GM21367 (cell line): ENCODE results near the gene CYB5R4.

Experiments
- ATAC-seq: cut with Tn5 transposase; IDR thresholded peaks from one replicate; pipeline ENCODE4 v1.9.1; 2021; ENCODE audit not compliant: unreplicated experiment

Gene CYB5R4

DNA sequence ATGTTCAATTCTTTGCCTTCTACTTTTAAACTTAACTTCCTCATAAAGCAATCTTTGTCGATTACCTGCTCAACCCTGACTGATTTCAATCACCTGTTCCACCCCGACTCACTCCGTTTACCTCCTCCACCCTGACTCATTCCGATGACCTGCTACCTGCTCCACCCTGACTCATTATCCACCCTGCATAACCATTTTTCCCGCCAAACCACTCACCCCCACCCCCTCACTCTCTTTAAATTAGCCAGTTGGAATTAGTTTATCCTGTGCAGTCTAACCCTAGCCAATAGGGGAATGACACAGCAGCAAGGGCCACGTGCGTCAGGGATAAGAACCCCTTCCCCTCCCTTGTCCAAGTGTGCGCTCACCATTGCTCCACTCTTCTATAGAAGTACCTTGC lies 117.4 kb downstream of the CYB5R4 start:
- no peak for ATAC-seq

DNA sequence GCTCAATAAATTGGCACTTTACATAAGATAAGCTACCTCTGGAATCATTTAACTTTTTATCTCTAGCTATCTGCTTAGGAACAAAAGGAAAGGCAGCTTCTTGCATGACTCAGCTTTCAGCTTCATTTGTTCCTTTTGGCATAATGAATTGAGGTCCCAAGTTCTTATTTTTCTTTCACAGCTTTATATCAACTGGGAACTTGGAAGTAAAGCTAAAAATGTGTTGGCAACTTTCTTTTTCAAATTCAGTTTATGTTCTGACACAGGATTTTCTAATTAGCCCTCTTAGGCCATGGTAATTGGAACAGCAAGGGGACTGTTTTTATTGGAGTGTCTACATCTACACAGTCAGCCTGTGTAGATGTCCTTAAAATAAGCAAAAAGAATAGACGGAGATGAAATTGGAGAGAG lies 118.8 kb downstream of the CYB5R4 start:
- no peak for ATAC-seq

GRCh38 chr6:83978997-83979396 lies 119.5 kb downstream of the CYB5R4 start:
- ATAC-seq = no peak

DNA sequence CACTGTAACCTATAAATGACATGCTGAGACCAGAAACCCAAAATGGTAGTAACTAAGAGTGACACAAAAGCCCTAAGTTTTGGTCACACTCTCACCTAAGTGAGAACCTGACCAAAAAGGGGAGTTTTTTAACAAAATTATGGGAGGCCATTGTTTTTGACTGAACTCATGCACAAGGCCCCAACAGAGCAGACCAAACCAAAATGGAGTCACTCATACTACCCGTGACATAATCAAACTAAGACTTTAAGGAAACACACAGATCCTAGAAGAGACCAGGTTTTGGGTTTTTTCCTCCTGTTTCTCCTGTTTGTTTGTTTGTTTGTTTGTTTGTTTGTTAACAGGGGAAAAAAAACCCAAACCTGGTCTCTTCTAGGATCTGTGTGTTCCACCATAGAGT lies 124.9 kb downstream of the CYB5R4 start:
- no peak for ATAC-seq

DNA sequence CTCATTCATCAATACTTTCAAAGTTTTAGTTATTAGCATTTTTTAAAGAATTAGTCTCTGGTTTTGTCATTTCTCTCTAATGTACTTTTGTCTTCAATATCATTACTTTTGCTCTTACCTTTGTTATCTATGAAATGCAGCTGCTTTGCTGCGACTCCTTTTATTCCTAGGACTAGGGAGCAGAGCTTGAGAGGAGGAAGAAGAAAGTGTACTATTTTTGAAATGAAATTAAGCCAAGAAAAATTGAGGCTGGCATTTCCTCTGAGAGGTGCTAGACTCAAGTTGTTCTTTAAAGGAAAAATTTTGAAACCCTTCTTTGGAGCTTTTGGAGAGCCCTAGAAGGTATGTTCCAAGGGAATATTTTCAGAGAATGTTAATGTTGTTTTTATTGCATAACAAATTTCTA lies 125.8 kb downstream of the CYB5R4 start:
- ATAC-seq = no peak

DNA sequence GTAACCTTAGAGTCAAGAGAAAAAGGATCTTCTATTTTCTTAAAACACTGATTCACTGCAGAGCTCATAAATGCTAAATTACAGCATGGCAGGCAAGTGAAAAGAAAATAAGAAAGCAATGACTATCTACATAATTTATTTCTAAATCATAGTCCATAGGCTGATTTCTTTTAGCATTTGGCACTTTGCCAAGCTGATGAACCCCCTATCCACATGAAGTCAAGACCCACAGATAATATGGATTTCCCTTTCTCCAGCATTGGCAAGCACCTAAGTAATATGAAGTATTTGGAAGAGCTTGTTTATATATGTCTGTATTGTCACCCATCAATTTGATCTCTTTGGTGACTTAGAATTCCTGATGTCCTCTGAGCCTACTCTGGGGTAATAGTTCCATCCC lies 126.2 kb downstream of the CYB5R4 start:
- no peak for ATAC-seq

DNA sequence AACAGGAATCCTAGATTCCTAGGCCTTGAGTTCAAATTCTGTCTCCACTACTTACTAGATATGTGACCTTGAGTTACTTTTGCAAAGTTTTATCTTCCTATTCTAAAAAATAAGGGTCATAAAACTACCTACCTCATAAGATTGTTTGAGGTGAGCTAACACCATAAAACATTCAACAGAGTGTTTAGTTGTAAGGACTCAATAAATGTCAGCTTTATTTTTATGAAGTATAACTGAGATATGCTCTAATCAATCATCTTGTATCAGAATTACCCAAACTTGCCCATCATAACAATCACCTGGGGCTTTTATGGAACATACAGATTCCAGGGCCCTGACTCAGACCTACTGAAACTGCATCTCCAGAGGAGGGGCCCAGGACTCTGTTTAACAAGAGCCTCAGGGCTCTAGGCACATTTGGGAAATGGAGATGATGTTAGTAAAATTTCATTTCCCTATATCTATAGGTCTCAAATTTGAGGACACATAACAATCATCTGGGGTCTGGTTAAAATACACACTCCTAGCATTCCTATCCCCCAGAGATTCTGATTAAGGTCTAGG lies 138.6 kb downstream of the CYB5R4 start:
- ATAC-seq = no peak

- no peak for ATAC-seq
Observed at GRCh38 chr6:84001119-84001518, 141.6 kb downstream of the CYB5R4 start.

DNA sequence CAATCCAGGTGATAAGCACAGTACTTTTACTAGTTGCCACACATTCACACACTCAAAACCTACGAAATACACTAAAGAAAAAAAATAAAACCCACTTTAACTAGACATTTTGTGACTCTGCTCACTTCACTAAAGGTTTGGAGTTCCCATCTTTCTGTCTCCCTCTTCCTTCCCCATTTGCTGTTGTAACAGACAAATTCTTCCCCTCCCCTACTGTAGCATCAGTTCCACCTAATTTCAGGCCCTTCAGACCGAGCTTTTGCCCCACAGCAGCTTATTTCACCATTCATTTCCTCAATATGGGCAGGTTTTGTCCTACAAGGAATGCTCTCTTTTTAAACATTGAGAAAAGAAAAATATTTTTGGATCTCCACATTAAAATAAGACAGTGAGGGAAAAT lies 142.7 kb downstream of the CYB5R4 start:
- ATAC-seq = no peak

DNA sequence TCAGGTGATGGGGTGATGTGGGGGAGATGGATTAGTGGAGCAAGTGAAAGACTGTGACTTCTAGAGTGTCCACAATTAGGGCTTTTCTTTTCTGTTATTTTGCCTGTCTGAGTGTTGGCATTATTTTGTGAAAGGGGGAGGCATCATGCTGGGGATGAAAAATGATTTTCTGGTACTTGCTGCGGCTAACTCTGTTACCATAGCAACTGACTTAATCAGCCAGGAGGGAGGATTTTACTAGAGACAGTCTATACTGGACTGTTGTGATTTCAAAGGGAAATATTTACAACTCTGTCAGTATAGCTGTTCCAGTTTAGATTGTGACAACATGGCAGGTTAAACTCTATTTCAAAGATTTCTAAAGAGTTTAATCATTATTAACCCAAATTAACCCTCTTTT lies 143.6 kb downstream of the CYB5R4 start:
- no peak for ATAC-seq

- no peak for ATAC-seq
Observed at GRCh38 chr6:84003654-84004053, 144.2 kb downstream of the CYB5R4 start.

DNA sequence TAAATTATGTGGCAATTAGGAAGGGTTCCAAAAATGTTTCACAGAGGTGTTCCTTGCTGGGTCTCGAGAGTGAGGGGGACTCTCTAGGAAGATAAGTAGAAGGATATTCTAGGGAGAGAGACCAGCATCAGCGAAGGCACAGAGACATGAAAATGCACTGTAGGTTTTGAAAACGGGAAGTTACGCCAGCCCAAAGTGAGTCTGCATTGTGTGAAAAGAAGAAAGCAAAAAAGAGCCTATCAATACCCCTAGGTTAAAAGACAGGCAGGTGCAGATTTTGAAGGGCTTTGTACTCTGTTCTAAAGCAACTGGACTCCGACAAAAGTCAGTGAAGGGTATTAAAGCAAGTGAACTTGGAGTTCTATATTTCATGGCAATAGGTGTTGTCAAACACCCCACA lies 148.4 kb downstream of the CYB5R4 start:
- no peak for ATAC-seq

DNA sequence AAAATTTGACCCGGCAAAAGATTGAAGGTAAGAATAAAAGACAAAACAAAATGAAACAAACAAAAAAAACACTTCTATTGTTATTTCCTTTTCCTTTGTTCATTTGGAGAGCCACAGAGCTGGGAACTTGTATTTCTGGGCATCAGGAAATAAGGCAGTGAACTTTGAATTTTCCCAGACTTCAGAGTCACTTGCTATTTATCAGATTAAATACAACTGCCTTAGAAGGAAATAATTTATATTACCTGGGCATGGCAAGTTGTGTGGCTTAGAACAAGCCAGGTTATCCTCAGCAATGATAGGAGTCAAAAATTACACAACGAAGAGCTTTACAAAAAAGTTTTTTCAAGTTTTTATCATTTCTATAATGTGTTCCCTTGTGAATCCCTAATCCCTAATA lies 153.9 kb downstream of the CYB5R4 start:
- ATAC-seq = no peak

DNA sequence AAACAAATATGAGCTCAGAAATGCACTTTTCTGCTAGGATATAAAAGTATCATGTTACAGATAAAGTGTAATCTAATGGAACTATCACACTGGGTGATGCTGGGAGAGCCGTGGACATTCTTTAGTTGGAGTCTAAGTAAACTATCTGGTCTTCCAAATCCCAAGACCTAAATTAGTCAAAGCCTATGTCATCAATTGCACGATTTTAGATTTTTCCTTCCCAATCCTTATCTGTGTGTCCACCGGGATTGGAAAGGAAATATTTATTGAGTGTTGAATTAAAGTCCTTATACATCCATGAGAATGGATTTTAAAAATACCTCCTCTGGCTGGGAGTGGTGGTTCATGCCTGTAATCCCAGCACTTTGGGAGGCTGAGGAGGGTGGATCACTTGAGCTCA lies 154.4 kb downstream of the CYB5R4 start:
- ATAC-seq = no peak

DNA sequence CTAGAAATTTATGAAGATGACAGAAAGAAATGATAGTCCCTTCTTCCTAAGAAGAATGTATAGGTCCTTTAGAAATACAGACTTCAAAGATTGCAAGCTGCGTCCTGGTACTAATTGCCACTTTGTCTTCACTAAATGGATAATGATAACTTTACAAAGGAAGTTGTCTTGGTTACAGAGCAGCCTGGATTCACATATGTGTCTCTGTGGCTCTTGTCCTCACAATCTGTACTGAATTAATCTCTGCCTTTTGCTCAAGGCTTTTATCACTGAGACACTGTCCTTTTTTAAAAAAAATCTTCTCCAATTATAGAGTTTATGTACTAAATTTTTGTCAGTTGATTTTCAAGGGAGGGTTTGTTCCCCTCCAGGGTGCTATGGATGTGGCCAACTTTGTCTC lies 156.5 kb downstream of the CYB5R4 start:
- no peak for ATAC-seq
